ENCODE data around the gene LPP.

The LPP gene

GRCh38 chr3:188453431-188454384, 299.8 kb downstream of the LPP start:
- DNase-seq, result no peak

- DNase-seq, result no peak
These were observed 301.8 kb downstream of the LPP start for GRCh38 chr3:188455748-188456147.

GRCh38 chr3:188458756-188459155, 304.8 kb downstream of the LPP start:
- DNase-seq, result no peak

GRCh38 chr3:188465311-188465710, 311.4 kb downstream of the LPP start:
- no peak for DNase-seq

- DNase-seq, result no peak
These were observed 314.2 kb downstream of the LPP start for GRCh38 chr3:188468196-188468595.

- DNase-seq, result no peak
These were observed 314.7 kb downstream of the LPP start for GRCh38 chr3:188468662-188469061.

GRCh38 chr3:188469228-188469885, 315.4 kb downstream of the LPP start:
- DNase-seq, result no peak

GRCh38 chr3:188470508-188471130, 316.7 kb downstream of the LPP start:
- no peak for DNase-seq

- DNase-seq, result no peak
These were observed 317.8 kb downstream of the LPP start for GRCh38 chr3:188471723-188472122.

GRCh38 chr3:188472336-188472735, 318.4 kb downstream of the LPP start:
- no peak for DNase-seq

GRCh38 chr3:188473045-188473444, 319.1 kb downstream of the LPP start:
- no peak for DNase-seq

- DNase-seq, result no peak
These were observed 319.8 kb downstream of the LPP start for GRCh38 chr3:188473591-188474288.

- DNase-seq, result no peak
These were observed 323.0 kb downstream of the LPP start for GRCh38 chr3:188476935-188477334.

GRCh38 chr3:188480011-188480410, 326.1 kb downstream of the LPP start:
- DNase-seq, result no peak

- no peak for DNase-seq
These were observed 329.0 kb downstream of the LPP start for GRCh38 chr3:188482929-188483328.

GRCh38 chr3:188486126-188486525, 332.2 kb downstream of the LPP start:
- no peak for DNase-seq

- no peak for DNase-seq
These were observed 333.0 kb downstream of the LPP start for GRCh38 chr3:188486952-188487351.

GRCh38 chr3:188487652-188488051, 333.7 kb downstream of the LPP start:
- no peak for DNase-seq

- no peak for DNase-seq
These were observed 334.8 kb downstream of the LPP start for GRCh38 chr3:188488801-188489200.

- DNase-seq, result peak in 1 of 2 donors; percentile 2
These were observed 335.9 kb downstream of the LPP start for GRCh38 chr3:188489639-188490405.

GRCh38 chr3:188490416-188490815, 336.5 kb downstream of the LPP start:
- DNase-seq, result no peak

- no peak for DNase-seq
These were observed 337.3 kb downstream of the LPP start for GRCh38 chr3:188491276-188491687.
